H1 (cell line): ENCODE data around the gene SHROOM3. TPM values are rescaled to one million over a fixed set of nuclear protein-coding genes. Genes with fewer than 3 reads are reported as not detected.

Experiments used
- CTCF ChIA-PET: fragments of 300-600 bp; sonication (Branson Sonifier 250); formaldehyde crosslinking; loops from one replicate; lab custom pipeline; 2021; ENCODE audit not compliant: partially characterized antibody; lab: Charles Lee
- POLR2A ChIA-PET: fragments of 300-600 bp; sonication (Branson Sonifier 250); formaldehyde crosslinking; loops from one replicate; lab custom pipeline; 2021; ENCODE audit warnings: inconsistent platforms; ENCODE audit not compliant: partially characterized antibody; lab: Charles Lee
- DNase-seq, 2 experiments: peaks; one replicate each; pipeline versions ENCODE4 v3.0.0 to v3.0.0-alpha.2; 2010 to 2022; ENCODE audit warnings: low spot score in 2 of 2, low read depth in 1 of 2, mixed read lengths in 1 of 2
- FAIRE-seq: peaks from 2 replicates; lab custom pipeline; 2011; peaks lifted over from hg19 to GRCh38; lab: Jason Lieb, UNC
- H2AFZ ChIP-seq: 2 replicates; pipeline ENCODE4 v1.8.1; 2012; ENCODE audit warnings: low read length, inconsistent platforms
- H2AK5ac ChIP-seq: 2 replicates; pipeline ENCODE4 v1.6.1; 2013; ENCODE audit warnings: low read depth, low read length
- H2BK120ac ChIP-seq: replicated peaks from 2 replicates; pipeline ENCODE3; 2013; ENCODE audit warnings: low read depth, low read length, inconsistent platforms
- H2BK12ac ChIP-seq: 2 replicates; pipeline ENCODE4 v1.6.1; 2013; ENCODE audit warnings: low read depth, low read length
- H2BK15ac ChIP-seq: 2 replicates; pipeline ENCODE4 v1.6.1; 2013; ENCODE audit warnings: low read length
- H2BK20ac ChIP-seq: 2 replicates; pipeline ENCODE4 v1.6.1; 2013; ENCODE audit warnings: low read length
- H2BK5ac ChIP-seq: 2 replicates; pipeline ENCODE4 v1.6.1; 2013; ENCODE audit warnings: low read depth, low read length
- H3K14ac ChIP-seq: 2 replicates; pipeline ENCODE4 v1.6.1; 2013; ENCODE audit warnings: inconsistent platforms; ENCODE audit not compliant: insufficient read length
- H3K18ac ChIP-seq: 2 replicates; pipeline ENCODE4 v1.6.1; 2013; ENCODE audit warnings: low read length; ENCODE audit errors: extremely low read depth
- H3K23ac ChIP-seq: 2 replicates; pipeline ENCODE4 v1.6.1; 2013; ENCODE audit warnings: inconsistent platforms; ENCODE audit not compliant: insufficient read length
- H3K23me2 ChIP-seq: 2 replicates; pipeline ENCODE4 v1.6.1; 2013; ENCODE audit warnings: low read depth, low read length
- H3K27ac ChIP-seq: 2 replicates; pipeline ENCODE4 v1.6.1; 2011; ENCODE audit warnings: low read depth, low read length, inconsistent platforms
- H3K27me3 ChIP-seq, 4 experiments: replicated peaks in 1 of 4; 1 replicate in 1 of 4; 2 replicates in 3 of 4; pipeline versions ENCODE4 v1.6.1 to v1.8.1; 2011 to 2013; ENCODE audit warnings: low read length in 3 of 4, mild to moderate bottlenecking in 3 of 4, inconsistent platforms in 2 of 4, mixed read lengths in 2 of 4, moderate library complexity in 1 of 4; ENCODE audit not compliant: control insufficient read depth in 3 of 4, insufficient read depth in 3 of 4; ENCODE audit errors: extremely low read depth in 1 of 4
- H3K36me3 ChIP-seq, 4 experiments: 2 replicates each; pipeline versions ENCODE4 v1.6.1 to v1.8.1; 2011 to 2013; ENCODE audit warnings: mild to moderate bottlenecking in 4 of 4, low read length in 3 of 4, moderate library complexity in 2 of 4, control low read depth in 1 of 4, inconsistent platforms in 1 of 4; ENCODE audit not compliant: insufficient read depth in 4 of 4, control insufficient read depth in 2 of 4
- H3K4ac ChIP-seq: replicated peaks from 2 replicates; pipeline ENCODE3; 2013; ENCODE audit warnings: low read length, low read depth, mixed read lengths, inconsistent platforms; ENCODE audit not compliant: insufficient read length
- H3K4me1 ChIP-seq, 4 experiments: replicated peaks in 1 of 4; 1 replicate in 1 of 4; 2 replicates in 3 of 4; pipeline versions ENCODE4 v1.6.1 to v1.8.1; 2011 to 2013; ENCODE audit warnings: low read length in 3 of 4, inconsistent platforms in 2 of 4, mixed read lengths in 1 of 4; ENCODE audit not compliant: insufficient read depth in 4 of 4, control insufficient read depth in 3 of 4
- H3K4me2 ChIP-seq, 2 experiments: 2 replicates each; pipeline versions ENCODE4 v1.6.1 to v1.8.1; 2011 to 2013; ENCODE audit warnings: low read depth in 2 of 2, low read length in 2 of 2, control low read depth in 1 of 2, inconsistent platforms in 1 of 2, mild to moderate bottlenecking in 1 of 2; ENCODE audit not compliant: insufficient read depth in 1 of 2
- H3K4me3 ChIP-seq, 4 experiments: fragments of 200-600, 300-600 bp in 1 of 4; sonication (generic), shearing (Covaris generic), sonication (Bioruptor Twin) in 1 of 4; 2 replicates each; pipeline versions ENCODE4 v1.5.1 to v1.8.1; 2011 to 2016; ENCODE audit warnings: low read length in 4 of 4, low read depth in 3 of 4, control low read depth in 2 of 4, inconsistent platforms in 2 of 4, mild to moderate bottlenecking in 2 of 4, mixed read lengths in 1 of 4, moderate library complexity in 1 of 4; ENCODE audit not compliant: insufficient read depth in 2 of 4; ENCODE audit errors: extremely low read depth in 1 of 4
- H3K56ac ChIP-seq: replicated peaks from 2 replicates; pipeline ENCODE3; 2013; ENCODE audit warnings: low read depth, mild to moderate bottlenecking, mixed read lengths, low read length, inconsistent platforms; ENCODE audit not compliant: insufficient read length
- H3K79me1 ChIP-seq: 2 replicates; pipeline ENCODE4 v1.6.1; 2013; ENCODE audit warnings: low read depth, low read length, control low read depth
- H3K79me2 ChIP-seq, 2 experiments: 2 replicates each; pipeline versions ENCODE4 v1.6.1 to v1.8.1; 2012 to 2013; ENCODE audit warnings: low read length in 2 of 2, mild to moderate bottlenecking in 2 of 2, inconsistent platforms in 1 of 2; ENCODE audit not compliant: insufficient read depth in 2 of 2, control insufficient read depth in 1 of 2
- H3K9ac ChIP-seq, 4 experiments: replicated peaks in 1 of 4; 1 replicate in 1 of 4; 2 replicates in 3 of 4; pipeline versions ENCODE4 v1.6.1 to v1.8.1; 2011 to 2013; ENCODE audit warnings: low read depth in 3 of 4, low read length in 3 of 4, control low read depth in 2 of 4, mild to moderate bottlenecking in 2 of 4, moderate library complexity in 2 of 4, inconsistent platforms in 1 of 4; ENCODE audit errors: extremely low read depth in 1 of 4
- H3K9me3 ChIP-seq, 2 experiments: 2 replicates each; pipeline versions ENCODE4 v1.6.1 to v1.8.1; 2012 to 2013; ENCODE audit warnings: mild to moderate bottlenecking in 2 of 2, moderate library complexity in 2 of 2, control low read depth in 1 of 2, inconsistent platforms in 1 of 2, low read depth in 1 of 2, low read length in 1 of 2, mixed read lengths in 1 of 2; ENCODE audit not compliant: insufficient read depth in 2 of 2
- H4K20me1 ChIP-seq, 2 experiments: replicated peaks in 1 of 2; 2 replicates each; pipeline versions ENCODE3 to v1.8.1; 2011 to 2013; ENCODE audit warnings: inconsistent platforms in 2 of 2, low read length in 2 of 2, mild to moderate bottlenecking in 1 of 2; ENCODE audit not compliant: insufficient read depth in 2 of 2, control insufficient read depth in 1 of 2
- H4K5ac ChIP-seq: 2 replicates; pipeline ENCODE4 v1.6.1; 2013; ENCODE audit warnings: low read length, low read depth, mixed read lengths, inconsistent platforms; ENCODE audit not compliant: insufficient read length
- H4K8ac ChIP-seq: 2 replicates; pipeline ENCODE4 v1.8.0; 2013; ENCODE audit warnings: mild to moderate bottlenecking, moderate library complexity, low read length, inconsistent platforms; ENCODE audit not compliant: insufficient read depth; ENCODE audit errors: extremely low read depth
- H4K91ac ChIP-seq: replicated peaks from 2 replicates; pipeline ENCODE3; 2013; ENCODE audit warnings: low read length, mixed read lengths, inconsistent platforms; ENCODE audit not compliant: insufficient read length
- BACH1 ChIP-seq: IDR thresholded peaks from 2 replicates; pipeline ENCODE4 v1.6.1; 2012; ENCODE audit warnings: low read length, improper control_type of control experiment
- HDAC2 ChIP-seq, 2 experiments: fragments of 300-600 bp in 1 of 2; sonication (generic) in 1 of 2; IDR thresholded peaks; 2 replicates each; pipeline ENCODE4 v1.6.1; 2011 to 2012; ENCODE audit warnings: low read depth in 2 of 2, low read length in 2 of 2, mild to moderate bottlenecking in 2 of 2, moderate library complexity in 2 of 2, borderline replicate concordance in 1 of 2, inconsistent platforms in 1 of 2
- JUN ChIP-seq: IDR thresholded peaks from 2 replicates; pipeline ENCODE4 v1.6.1; 2011; ENCODE audit warnings: low read depth, mild to moderate bottlenecking, improper control_type of control experiment, low read length
- JUND ChIP-seq: IDR thresholded peaks from 2 replicates; pipeline ENCODE4 v1.6.1; 2011; ENCODE audit warnings: mild to moderate bottlenecking, improper control_type of control experiment, low read length
- KDM5A ChIP-seq: fragments of 200-600 bp; IDR thresholded peaks from 2 replicates; pipeline ENCODE4 v1.7.1; 2012; ENCODE audit warnings: mild to moderate bottlenecking, low read length, inconsistent platforms, mixed read lengths
- NRF1 ChIP-seq: IDR thresholded peaks from 2 replicates; pipeline ENCODE4 v1.6.1; 2011; ENCODE audit warnings: mild to moderate bottlenecking, low read depth, low read length, improper control_type of control experiment
- SAP30 ChIP-seq: fragments of 300-600 bp; sonication (generic); IDR thresholded peaks from 2 replicates; pipeline ENCODE4 v1.7.1; 2012; ENCODE audit warnings: low read length, moderate library complexity, mild to moderate bottlenecking, inconsistent platforms; ENCODE audit not compliant: insufficient read depth, insufficient replicate concordance
- SIN3A ChIP-seq, 2 experiments: IDR thresholded peaks in 1 of 2; conservative IDR thresholded peaks in 1 of 2; 2 replicates each; pipeline ENCODE4 v1.6.1; 2011 to 2012; ENCODE audit warnings: low read length in 2 of 2, improper control_type of control experiment in 1 of 2, low read depth in 1 of 2, mild to moderate bottlenecking in 1 of 2
- SP4 ChIP-seq: IDR thresholded peaks from 2 replicates; pipeline ENCODE4 v1.6.1; 2012; ENCODE audit warnings: low read length, inconsistent platforms
- WGBS, 2 experiments: shearing (Covaris generic) in 1 of 2; methylation state at CpG; one replicate each; pipeline versions ENCODE4 v1.1.6 to v1.1.7; 2013 to 2015; ENCODE audit warnings: low lambda C conversion rate in 2 of 2, mixed read lengths in 2 of 2, inconsistent platforms in 1 of 2, low coverage in 1 of 2, missing lambda C conversion rate in 1 of 2; ENCODE audit not compliant: insufficient replicate concordance in 2 of 2, insufficient coverage in 1 of 2, insufficient read length in 1 of 2; ENCODE audit errors: extremely low coverage in 1 of 2, missing lambda C conversion rate in 1 of 2; 5-methylcytosine and 5-hydroxymethylcytosine counted together
- polyA plus RNA-seq, 7 experiments: library from polyadenylated mRNA; depleted of rRNA in 3 of 7; stranded (reverse) in 5 of 7; unstranded in 2 of 7; fragments of >200 nt in 5 of 7; fragments of 200-250 nt in 2 of 7; gene quantifications; 1 replicate in 5 of 7; 2 replicates in 1 of 7; 4 replicates in 1 of 7; pipeline versions ENCODE4 v1.2.1 to v1.2.3, GENCODE V29; 2011 to 2013; ENCODE audit warnings: missing spikeins in 2 of 7, mixed read lengths in 2 of 7
- total RNA-seq: library from RNA; stranded (reverse); fragmentation: NEBNext Ultra II Directional; extraction: Animal tissue kit (Norgen Biotek cat#: 25700); gene quantifications from 2 replicates; pipeline ENCODE4 v1.2.1, GENCODE V29; 2021
- TF ChIP-seq, protein P1 (sequence below): IDR thresholded peaks from 2 replicates; pipeline ENCODE4 v1.6.1; 2011; ENCODE audit warnings: low read length, improper control_type of control experiment

The SHROOM3 gene
- total and polyA plus RNA-seq, 2 of the 8 experiments (the other 6 are each of a cell fraction or from before 2014, with no cell fraction given): 15.8 to 34.0 TPM

DNA sequence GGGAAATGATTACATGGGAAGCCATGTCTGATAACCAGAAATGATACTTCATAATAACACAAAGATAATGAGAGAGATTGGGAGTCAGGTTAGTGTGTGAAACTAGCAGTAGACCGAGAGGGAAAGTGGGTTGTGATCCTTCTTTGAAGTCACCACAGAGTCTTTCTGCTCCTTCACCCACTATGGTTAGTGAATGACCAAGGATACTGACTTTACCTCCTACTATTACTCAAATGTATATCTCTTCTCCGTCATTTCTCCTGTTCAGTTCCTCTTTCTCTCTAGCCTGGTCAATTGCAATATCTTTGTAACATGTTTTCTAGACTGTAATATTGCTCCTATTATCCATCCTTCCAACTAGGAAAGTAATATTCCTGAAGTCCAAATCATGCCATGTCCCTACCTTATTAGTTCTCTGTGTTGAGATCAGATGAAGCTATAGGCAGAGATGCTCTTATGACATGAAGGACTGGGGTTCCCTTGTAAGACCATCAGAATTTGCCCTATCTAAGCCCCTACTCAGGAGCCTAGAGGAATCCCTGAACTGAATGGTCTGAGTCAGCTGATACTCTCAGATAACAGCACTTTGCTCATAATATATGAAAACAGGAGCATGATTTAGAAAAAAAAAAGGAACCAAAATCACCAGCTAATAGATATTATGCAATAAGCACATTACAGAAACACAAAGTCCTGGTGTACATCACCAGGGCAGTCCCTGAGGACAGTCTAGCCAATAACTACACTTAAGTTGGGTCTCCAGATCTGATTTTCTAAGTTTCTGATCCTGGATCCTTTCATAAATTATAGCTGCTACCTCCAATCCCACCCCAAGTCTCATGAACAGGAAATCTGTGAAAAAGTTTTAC is 81.2 kb downstream of the SHROOM3 start:
- Histone ChIP-seq H3K4me3 (no peak overlapping the region), H4K20me1 (no peaks in the 10 kb centered on the region), H3K9me3 (peaks cover 0 to 5% of the 10 kb centered on the region in 2 experiments; a peak in 2 of 4 replicates), H3K18ac (no peak overlapping the region), H3K79me2 (peaks cover 0 to 4% of the 10 kb centered on the region in 2 experiments; a peak in 1 of 4 replicates), H3K9ac (no peak overlapping the region), H3K79me1 (no peaks in the 10 kb centered on the region), H2BK5ac (no peak overlapping the region), H2BK120ac (no peak overlapping the region), H3K23ac (no peak overlapping the region), H2BK12ac (no peak overlapping the region), H3K56ac (no peak overlapping the region), H4K91ac (no peak overlapping the region), H3K4ac (no peak overlapping the region), H3K23me2 (no peaks in the 10 kb centered on the region; the same call in 1 of the 2 replicates), H3K27me3 (no peaks in the 10 kb centered on the region), H2BK20ac (no peak overlapping the region), H3K27ac (no peak overlapping the region), H3K36me3 (peaks cover 0 to 6% (median 0%) of the 10 kb centered on the region in 4 experiments; a peak in 2 of 8 replicates), H3K4me2 (no peak overlapping the region), H4K5ac (no peak overlapping the region), H3K14ac (no peak overlapping the region), H3K4me1 (no peaks in the 10 kb centered on the region; a peak in 1 of 7 replicates), H2BK15ac (no peak overlapping the region), H2AK5ac (no peak overlapping the region), H4K8ac (no peak overlapping the region), H2AFZ (no peak overlapping the region)
- ChIA-PET CTCF (interaction anchor here (0.7 to 1.7 kb wide), 11 partner anchors 11 to 768 kb away, joined by 3 to 5 read pairs (median 3); no protein-coding TSS in a partner anchor), POLR2A (no interaction called here)
- WGBS, 2 experiments: 91% methylated on average over 2 of the region's 2 CpGs; no CpG with 5 or more reads in 1 of the 2 experiments
- no peak for DNase-seq
- no peak for FAIRE-seq
- TF ChIP-seq JUN: no peak
- no peak for TF ChIP-seq JUND
- TF ChIP-seq SAP30: no peak
- no peak for TF ChIP-seq SIN3A (conservative IDR thresholded peaks at IDR 0.05 in 1 of 2, IDR thresholded peaks at IDR 0.05 in 1 of 2; ENCODE audit: low read depth in 1 of 2, low read length in 2 of 2)
- no peak for TF ChIP-seq KDM5A
- TF ChIP-seq SP4: no peak
- TF ChIP-seq, protein P1, sequence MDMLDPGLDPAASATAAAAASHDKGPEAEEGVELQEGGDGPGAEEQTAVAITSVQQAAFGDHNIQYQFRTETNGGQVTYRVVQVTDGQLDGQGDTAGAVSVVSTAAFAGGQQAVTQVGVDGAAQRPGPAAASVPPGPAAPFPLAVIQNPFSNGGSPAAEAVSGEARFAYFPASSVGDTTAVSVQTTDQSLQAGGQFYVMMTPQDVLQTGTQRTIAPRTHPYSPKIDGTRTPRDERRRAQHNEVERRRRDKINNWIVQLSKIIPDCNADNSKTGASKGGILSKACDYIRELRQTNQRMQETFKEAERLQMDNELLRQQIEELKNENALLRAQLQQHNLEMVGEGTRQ: no peak
- no peak for TF ChIP-seq BACH1
- no peak for TF ChIP-seq HDAC2 (IDR thresholded peaks at IDR 0.05; ENCODE audit: borderline replicate concordance in 1 of 2, low read depth in 2 of 2, low read length in 2 of 2)
- TF ChIP-seq NRF1: no peak
